GM18868 (cell line): ENCODE data around the gene RAD1.

Source experiments
- ATAC-seq: cut with Tn5 transposase; IDR thresholded peaks from one replicate; pipeline ENCODE4 v1.9.1; 2021; ENCODE audit warnings: mild to moderate bottlenecking, moderate library complexity; ENCODE audit not compliant: unreplicated experiment

RAD1 gene

GRCh38 chr5:34916518-34916917 lies 1.2 kb upstream of the RAD1 start:
- ATAC-seq: no peak

GRCh38 chr5:34915856-34916192 lies 520 bp upstream of the RAD1 start:
- ATAC-seq: peak; percentile 7

DNA sequence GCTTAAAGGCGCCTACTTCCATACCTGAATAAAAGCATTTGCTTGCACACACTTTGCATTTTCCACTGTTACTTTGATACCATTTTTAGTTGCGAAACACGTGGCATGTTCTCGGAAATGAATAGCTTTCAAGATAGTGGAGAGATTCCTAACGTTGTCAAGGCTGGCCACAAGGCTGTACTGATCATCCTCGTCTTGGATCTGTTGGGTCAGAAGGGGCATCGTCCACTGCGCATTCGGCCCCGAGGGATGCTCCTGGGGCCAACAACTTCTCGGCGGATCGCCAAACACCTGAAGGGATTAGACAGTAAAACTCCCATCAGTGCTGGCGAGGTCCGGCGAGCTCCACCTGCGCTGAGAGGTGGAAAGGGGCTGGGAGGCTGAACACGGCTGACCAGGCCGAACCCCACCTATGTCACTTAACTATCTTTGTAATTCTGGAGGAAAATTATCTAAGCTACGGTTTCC lies 599 bp downstream of the RAD1 start:
- peak; percentile 3 for ATAC-seq

DNA sequence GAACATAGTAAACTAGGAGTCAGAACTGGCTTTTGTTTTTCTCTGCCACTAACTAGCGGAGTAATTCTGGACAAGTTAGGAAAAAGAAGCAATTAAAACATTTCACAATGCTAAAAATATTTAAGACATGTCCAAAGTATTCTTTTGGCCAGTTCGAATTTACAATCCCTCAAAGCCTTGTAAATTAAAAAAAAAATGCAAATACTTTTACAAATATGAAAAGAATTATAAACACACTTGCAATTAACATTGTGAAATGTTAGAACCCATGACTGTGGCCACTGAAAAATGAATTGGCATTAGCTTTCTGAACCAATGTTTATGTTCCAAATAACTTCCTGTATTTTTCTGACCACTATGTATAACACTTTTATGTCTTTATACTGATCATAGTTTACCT lies 2.2 kb downstream of the RAD1 start:
- ATAC-seq: no peak

DNA sequence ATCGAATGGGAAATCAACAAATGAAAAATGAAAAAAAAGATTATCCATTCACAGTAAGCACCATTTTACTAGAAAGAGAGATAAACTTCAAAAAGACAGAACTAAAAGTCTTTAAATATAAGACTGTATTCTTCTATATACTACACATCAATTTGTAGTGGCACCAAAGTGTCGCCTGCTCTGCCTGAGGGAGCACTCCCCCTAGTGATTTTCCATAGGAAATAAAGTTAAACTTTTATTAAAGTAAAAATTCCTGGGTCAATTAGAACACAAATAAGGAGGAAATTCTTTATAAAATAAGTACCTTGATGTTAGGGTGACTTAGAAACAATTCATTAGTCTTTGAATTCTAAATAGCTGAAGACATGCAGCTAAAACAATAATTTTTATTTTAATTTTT lies 9.7 kb downstream of the RAD1 start:
- no peak for ATAC-seq

- ATAC-seq: no peak
Measured at GRCh38 chr5:34903260-34903659, 12.0 kb downstream of the RAD1 start.

GRCh38 chr5:34900652-34901051 lies 14.7 kb downstream of the RAD1 start:
- ATAC-seq: no peak

GRCh38 chr5:34899066-34899465 lies 16.2 kb downstream of the RAD1 start:
- ATAC-seq: no peak

DNA sequence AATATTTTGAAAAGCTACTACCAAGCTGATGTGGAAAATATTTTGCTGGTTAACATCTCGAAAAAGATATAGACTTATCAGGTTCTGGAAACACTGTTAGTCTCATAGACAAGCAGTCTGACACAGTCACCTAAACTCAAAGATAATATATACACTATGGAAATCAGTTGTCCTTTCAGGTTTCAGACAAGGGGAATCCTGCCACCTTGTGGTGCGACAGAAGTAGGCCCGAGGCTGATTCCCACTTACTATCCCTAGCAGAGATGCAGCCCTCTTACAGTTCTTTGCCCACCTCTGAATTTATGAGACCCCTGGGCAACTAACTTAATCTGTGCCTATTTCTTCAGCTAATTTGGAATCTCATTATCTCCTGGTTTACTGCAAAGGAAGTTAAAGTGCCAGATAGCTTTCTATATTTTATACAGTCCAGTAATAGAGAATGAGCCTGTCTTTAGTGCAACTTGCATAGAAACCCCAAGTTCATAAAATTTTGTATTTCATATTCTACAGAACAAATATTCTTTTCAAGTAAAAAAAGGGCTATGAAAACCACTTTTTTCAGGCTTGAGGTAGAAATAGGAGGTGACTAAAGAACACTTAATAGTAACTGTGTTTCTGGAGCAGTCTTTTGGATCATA lies 16.9 kb downstream of the RAD1 start:
- ATAC-seq: peak; percentile 90

DNA sequence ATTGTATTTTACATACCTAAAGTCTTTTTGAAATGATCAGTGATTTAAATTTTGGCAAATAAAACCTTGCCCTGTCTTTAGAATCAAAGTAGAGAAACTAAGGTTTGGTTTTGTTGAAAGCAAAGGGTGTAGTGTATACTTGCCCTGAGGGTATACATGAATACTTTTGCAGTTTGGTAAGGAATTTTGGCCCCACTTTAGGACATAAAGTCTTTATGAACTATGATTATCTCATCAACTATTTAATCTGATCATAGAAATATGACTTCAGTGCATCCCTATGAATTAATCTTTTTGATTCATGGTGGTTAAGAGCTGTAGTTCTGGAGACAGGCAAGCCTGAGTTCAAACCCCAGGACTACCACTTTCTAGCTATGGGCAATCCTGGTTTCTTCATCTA lies 17.7 kb downstream of the RAD1 start:
- ATAC-seq: no peak

DNA sequence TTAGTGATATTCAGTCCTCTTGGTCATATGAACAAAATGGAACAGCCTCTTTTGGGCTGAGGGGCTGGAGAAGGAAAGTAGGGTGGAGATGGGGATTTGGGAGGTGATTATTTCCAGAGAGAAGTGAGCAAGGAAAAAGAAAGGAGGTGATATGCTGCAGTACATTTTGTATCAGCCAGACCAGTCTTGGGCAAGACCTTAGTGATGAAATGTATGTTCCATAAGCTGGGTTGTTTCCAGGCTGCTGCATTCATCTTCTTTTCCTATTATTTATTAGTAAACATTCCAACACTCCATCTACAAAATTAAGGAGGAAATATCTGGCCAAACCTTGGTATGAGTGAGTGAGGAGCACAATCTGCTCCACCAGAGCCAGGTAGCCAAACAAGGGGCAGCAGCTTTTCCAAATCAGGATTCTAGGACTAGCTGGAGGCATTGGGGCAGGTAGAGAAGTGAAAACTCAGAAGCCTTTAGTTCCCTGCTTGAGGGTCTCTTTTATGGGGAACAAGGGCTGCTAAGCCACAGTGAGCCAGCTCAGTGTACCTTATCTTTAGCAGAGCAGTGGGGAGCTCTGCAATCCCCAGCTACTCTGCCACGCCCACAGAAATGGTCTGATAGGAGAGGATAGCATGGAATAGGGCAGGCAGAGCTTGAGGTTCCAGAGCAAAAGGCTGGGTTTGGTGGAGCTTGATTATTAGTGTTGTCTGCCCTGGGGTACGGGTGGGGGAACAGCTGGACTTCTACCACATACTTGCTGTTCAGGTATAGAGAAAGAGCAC lies 19.5 kb downstream of the RAD1 start:
- ATAC-seq: no peak

- ATAC-seq: no peak
Measured at GRCh38 chr5:34894716-34895115, 20.6 kb downstream of the RAD1 start.

- no peak for ATAC-seq
Measured at GRCh38 chr5:34892414-34892813, 22.9 kb downstream of the RAD1 start.

- no peak for ATAC-seq
Measured at GRCh38 chr5:34891981-34892380, 23.3 kb downstream of the RAD1 start.

DNA sequence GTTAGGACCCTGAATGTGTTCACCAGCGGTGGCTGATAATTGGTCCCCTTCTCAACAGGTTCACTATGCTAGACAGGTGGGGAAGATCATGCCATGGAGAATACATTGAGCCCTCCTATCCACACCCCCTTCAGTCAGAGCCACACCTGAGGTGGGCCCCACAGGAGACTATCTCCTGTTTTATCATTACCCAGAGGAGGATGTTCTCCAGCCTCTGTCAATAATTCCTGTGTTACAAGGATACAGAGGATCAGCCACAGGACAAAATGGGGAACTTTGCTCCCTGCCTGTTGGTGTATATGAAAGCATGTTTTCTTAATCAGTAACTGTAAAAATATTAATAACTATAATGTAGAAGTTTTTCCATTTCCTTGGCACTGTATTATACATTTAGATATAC lies 25.9 kb downstream of the RAD1 start:
- no peak for ATAC-seq

- no peak for ATAC-seq
Measured at GRCh38 chr5:34886392-34887119, 28.7 kb downstream of the RAD1 start.

DNA sequence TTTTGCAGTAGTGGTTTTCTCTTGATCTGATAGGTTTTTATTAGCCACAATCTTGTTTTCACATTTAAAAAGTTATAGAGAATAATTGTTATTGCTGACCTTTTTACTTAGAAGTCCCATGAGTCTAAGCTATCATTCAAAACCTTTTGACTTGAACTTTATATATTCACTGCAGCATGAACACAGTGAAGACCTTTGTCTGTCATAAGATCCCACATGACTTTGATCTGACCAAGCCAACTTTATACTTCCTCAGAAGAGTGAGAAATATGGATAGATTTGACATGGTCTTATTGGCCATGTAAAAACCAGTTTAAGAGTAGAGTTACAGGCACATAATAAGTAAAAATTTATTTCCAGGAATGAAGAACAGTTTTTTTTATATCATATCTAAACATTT lies 34.1 kb downstream of the RAD1 start:
- ATAC-seq: no peak

- ATAC-seq: no peak
Measured at GRCh38 chr5:34876275-34876674, 39.0 kb downstream of the RAD1 start.

GRCh38 chr5:34870382-34870781 lies 44.9 kb downstream of the RAD1 start:
- ATAC-seq: no peak

- no peak for ATAC-seq
Measured at GRCh38 chr5:34869256-34869655, 46.0 kb downstream of the RAD1 start.

- ATAC-seq: no peak
Measured at GRCh38 chr5:34868791-34869190, 46.5 kb downstream of the RAD1 start.

- no peak for ATAC-seq
Measured at GRCh38 chr5:34867660-34868059, 47.6 kb downstream of the RAD1 start.
